ENCODE results near the gene RNMT.

DNA sequence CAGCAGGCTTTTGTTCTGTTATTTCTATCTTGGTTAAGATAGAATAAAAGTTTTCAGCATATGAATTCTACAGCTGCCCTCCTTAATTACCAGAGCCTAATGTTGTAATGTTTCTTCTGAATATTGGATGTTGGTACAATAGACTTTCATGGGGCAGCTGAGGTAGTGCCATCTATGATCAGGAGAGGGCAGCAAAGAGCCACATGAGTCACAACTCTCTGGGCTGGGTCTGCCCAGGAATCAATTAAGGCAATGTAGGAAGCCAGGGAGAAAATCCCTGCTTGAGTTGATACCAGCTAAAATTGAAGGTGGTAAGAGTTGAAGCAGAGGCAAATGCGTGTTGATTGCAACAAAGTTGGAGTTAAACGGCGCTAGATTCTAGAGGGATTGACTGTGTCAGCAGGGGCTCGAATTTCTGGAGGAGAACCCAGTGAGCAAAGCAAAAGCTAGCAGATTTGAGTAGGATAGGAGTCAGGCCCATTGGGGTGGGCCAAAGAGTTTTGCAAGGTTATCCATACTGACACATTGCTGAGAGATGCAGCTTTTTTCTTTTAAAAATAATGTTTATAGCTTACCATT lies 86.9 kb downstream of the RNMT start:
- TF ChIP-seq, protein P1, sequence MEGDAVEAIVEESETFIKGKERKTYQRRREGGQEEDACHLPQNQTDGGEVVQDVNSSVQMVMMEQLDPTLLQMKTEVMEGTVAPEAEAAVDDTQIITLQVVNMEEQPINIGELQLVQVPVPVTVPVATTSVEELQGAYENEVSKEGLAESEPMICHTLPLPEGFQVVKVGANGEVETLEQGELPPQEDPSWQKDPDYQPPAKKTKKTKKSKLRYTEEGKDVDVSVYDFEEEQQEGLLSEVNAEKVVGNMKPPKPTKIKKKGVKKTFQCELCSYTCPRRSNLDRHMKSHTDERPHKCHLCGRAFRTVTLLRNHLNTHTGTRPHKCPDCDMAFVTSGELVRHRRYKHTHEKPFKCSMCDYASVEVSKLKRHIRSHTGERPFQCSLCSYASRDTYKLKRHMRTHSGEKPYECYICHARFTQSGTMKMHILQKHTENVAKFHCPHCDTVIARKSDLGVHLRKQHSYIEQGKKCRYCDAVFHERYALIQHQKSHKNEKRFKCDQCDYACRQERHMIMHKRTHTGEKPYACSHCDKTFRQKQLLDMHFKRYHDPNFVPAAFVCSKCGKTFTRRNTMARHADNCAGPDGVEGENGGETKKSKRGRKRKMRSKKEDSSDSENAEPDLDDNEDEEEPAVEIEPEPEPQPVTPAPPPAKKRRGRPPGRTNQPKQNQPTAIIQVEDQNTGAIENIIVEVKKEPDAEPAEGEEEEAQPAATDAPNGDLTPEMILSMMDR (IDR thresholded peaks at IDR 0.05): peak; percentile 33 to 91 (median 69)
- no peak for TF ChIP-seq POLR2A (IDR thresholded peaks at IDR 0.05)
